ENCODE measurements around the gene WDR20.

DNA sequence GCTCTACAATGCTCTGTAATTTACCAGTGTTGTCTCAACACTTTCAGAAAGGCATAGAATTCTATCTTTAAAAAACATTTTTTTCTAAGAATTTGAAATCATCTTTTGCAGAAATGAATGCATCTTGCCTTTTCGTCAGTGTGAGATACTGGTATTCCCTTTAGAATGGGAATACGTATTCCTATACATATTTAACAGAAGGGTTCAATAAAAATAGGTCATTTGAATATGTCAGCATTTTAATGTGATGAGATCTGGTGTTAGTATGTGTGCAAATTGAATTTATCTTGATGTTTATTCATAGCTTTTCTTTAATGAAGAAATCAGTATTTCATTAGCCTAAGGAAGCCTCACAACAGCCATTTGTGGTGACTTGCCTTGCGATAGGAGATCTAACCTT lies 44.2 kb downstream of the WDR20 start:
- TF ChIP-seq, protein P1, sequence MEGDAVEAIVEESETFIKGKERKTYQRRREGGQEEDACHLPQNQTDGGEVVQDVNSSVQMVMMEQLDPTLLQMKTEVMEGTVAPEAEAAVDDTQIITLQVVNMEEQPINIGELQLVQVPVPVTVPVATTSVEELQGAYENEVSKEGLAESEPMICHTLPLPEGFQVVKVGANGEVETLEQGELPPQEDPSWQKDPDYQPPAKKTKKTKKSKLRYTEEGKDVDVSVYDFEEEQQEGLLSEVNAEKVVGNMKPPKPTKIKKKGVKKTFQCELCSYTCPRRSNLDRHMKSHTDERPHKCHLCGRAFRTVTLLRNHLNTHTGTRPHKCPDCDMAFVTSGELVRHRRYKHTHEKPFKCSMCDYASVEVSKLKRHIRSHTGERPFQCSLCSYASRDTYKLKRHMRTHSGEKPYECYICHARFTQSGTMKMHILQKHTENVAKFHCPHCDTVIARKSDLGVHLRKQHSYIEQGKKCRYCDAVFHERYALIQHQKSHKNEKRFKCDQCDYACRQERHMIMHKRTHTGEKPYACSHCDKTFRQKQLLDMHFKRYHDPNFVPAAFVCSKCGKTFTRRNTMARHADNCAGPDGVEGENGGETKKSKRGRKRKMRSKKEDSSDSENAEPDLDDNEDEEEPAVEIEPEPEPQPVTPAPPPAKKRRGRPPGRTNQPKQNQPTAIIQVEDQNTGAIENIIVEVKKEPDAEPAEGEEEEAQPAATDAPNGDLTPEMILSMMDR (IDR thresholded peaks at IDR 0.05), result no peak
- TF ChIP-seq POLR2A (IDR thresholded peaks at IDR 0.05), result no peak
